Retinal pigment epithelial cell (primary cell): ENCODE results near the gene SRSF2.

ENCODE experiments used
- DNase-seq: peaks from one replicate; pipeline ENCODE4 v3.0.0-alpha.2; 2010; ENCODE audit warnings: low read depth
- H3K4me3 ChIP-seq: 2 replicates; pipeline ENCODE4 v1.5.1; 2011; ENCODE audit warnings: mild to moderate bottlenecking, low read length, control low read depth, moderate library complexity
- CTCF ChIP-seq: conservative IDR thresholded peaks from 2 replicates; pipeline ENCODE4 v1.5.1; 2011; ENCODE audit warnings: low read depth, low read length, control low read depth, inconsistent platforms

SRSF2 gene

DNA sequence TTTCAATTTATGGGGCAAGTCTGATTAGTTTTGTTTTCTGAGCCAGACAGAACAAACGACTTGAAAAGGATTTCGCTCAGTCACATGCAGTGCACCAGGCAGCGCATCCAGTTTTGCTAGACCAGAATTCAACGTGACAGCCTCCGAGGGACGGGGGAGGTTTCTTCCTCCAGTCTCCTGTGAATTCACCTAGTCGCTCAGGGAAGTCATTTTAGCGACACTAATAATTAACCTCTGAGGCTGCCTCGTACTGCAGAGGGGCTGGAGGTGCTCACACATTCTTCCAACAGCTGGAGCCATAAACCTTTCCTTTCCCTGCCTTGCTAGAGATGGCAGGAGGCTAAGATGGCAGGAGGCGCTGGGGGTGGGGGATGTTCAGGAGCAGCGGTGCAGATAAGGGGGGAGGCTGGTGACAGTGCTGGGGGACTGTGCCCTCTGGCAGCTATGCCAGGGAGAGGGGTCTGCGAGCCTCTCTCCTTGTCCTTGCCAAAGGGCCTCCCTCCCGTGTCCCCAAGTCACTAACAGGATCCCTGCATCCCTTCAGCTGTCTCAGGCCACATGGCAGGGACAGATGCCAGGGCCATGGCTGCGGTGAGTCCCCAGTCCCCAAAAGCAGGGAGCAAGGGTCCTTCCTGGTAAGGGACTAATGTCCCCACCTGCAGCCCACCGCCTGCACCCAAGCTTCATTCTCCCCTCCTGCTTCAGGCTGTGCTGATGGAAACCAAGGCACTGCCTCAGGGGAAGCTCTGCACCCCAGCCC lies 50.4 kb downstream of the SRSF2 start:
- no peak for TF ChIP-seq CTCF
- no peak for DNase-seq
- no peak overlapping the region for H3K4me3 ChIP-seq

DNA sequence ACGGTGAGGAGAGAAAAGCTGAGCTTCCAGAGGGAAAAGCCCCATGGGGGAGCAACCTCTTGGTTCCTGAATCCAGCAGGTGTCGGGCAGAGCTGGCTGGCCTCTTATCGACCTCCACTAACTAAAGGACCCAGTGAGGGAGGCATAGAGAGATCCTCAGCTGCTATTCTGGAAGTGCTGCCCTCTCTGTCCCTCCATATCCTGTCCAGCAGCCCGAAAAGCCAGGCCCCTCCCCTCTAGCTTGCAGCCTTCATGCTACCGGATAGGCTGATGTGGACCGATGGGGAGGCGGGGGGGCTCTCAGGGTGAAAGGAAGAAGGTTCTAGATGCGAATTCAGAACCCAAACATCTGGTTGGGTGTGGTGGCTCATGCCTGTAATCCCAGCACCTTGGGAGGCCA lies 51.3 kb downstream of the SRSF2 start:
- no peak overlapping the region for H3K4me3 ChIP-seq
- TF ChIP-seq CTCF = no peak
- no peak for DNase-seq

DNA sequence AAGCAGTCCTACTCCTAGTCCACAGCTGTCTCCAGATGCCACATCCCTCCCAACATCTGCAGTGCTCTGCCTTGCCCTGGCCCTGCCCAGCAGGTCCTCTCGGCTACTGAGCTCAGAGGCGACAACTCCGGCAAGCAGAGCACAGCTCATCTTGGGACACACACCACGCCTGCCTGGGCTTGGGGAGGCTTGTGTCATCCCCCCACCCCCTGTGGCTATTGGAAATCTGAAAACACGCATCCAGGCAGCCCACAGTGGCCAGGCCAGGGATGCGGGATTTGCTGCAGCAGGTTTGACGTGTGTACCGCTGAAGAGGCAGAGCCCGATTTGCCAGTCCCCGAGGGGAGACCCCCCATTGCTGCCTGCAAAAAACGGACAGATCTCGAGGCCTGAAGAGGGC lies 51.8 kb downstream of the SRSF2 start:
- DNase-seq = no peak
- TF ChIP-seq CTCF = no peak
- H3K4me3 ChIP-seq = no peak overlapping the region

- no peak for DNase-seq
- H3K4me3 ChIP-seq = no peak overlapping the region
- TF ChIP-seq CTCF = no peak
These were observed 52.4 kb downstream of the SRSF2 start for GRCh38 chr17:76684756-76685155.
